Trophoblast cell (in vitro differentiated cells and primary cell): ENCODE results near the gene TUBB2B.

Experiments used
- DNase-seq, 2 donors: peaks; one replicate each; pipeline ENCODE4 v3.0.0-alpha.2; 2016
- H2AFZ ChIP-seq: 2 replicates; pipeline ENCODE4 v1.6.1; 2013; ENCODE audit warnings: low read length, moderate library complexity, mild to moderate bottlenecking; ENCODE audit not compliant: insufficient read depth, poor library complexity
- H2AK5ac ChIP-seq: 2 replicates; pipeline ENCODE4 v1.6.1; 2013; ENCODE audit warnings: mild to moderate bottlenecking, low read length
- H2BK120ac ChIP-seq: 2 replicates; pipeline ENCODE4 v1.6.1; 2013; ENCODE audit warnings: low read length, mild to moderate bottlenecking, moderate library complexity; ENCODE audit not compliant: insufficient read depth, poor library complexity
- H2BK12ac ChIP-seq: 2 replicates; pipeline ENCODE4 v1.6.1; 2013; ENCODE audit warnings: mild to moderate bottlenecking, low read length, moderate library complexity
- H2BK5ac ChIP-seq: 2 replicates; pipeline ENCODE4 v1.6.1; 2013; ENCODE audit warnings: low read length, low read depth, moderate library complexity, mild to moderate bottlenecking; ENCODE audit not compliant: poor library complexity
- H3K14ac ChIP-seq: 2 replicates; pipeline ENCODE4 v1.6.1; 2013; ENCODE audit warnings: mild to moderate bottlenecking, low read length
- H3K18ac ChIP-seq: 2 replicates; pipeline ENCODE4 v1.6.1; 2013; ENCODE audit warnings: mild to moderate bottlenecking, low read length
- H3K23ac ChIP-seq: 2 replicates; pipeline ENCODE4 v1.6.1; 2013; ENCODE audit warnings: low read length
- H3K27ac ChIP-seq: 2 replicates; pipeline ENCODE4 v1.5.1; 2013; ENCODE audit warnings: low read depth, mild to moderate bottlenecking, inconsistent platforms, low read length, moderate library complexity
- H3K27me3 ChIP-seq: 2 replicates; pipeline ENCODE4 v1.6.1; 2013; ENCODE audit warnings: inconsistent platforms, mild to moderate bottlenecking, low read length, moderate library complexity; ENCODE audit not compliant: insufficient read depth
- H3K36me3 ChIP-seq, 2 experiments: 1 replicate in 1 of 2; 2 replicates in 1 of 2; pipeline ENCODE4 v1.6.1; 2013; ENCODE audit warnings: low read length in 2 of 2, mild to moderate bottlenecking in 2 of 2, moderate library complexity in 1 of 2; ENCODE audit not compliant: insufficient read depth in 2 of 2, control insufficient read depth in 1 of 2
- H3K4ac ChIP-seq: 2 replicates; pipeline ENCODE4 v1.6.1; 2013; ENCODE audit warnings: low read depth, mild to moderate bottlenecking, low read length, moderate library complexity
- H3K4me1 ChIP-seq, 2 experiments: 1 replicate in 1 of 2; 2 replicates in 1 of 2; pipeline ENCODE4 v1.6.1; 2013; ENCODE audit warnings: low read length in 2 of 2, mild to moderate bottlenecking in 2 of 2, moderate library complexity in 1 of 2; ENCODE audit not compliant: insufficient read depth in 2 of 2, control insufficient read depth in 1 of 2
- H3K4me2 ChIP-seq: 2 replicates; pipeline ENCODE4 v1.6.1; 2013; ENCODE audit warnings: inconsistent platforms, mild to moderate bottlenecking, low read length, moderate library complexity
- H3K4me3 ChIP-seq: 2 replicates; pipeline ENCODE4 v1.5.1; 2013; ENCODE audit warnings: mild to moderate bottlenecking, low read depth, low read length, inconsistent platforms
- H3K79me1 ChIP-seq: one replicate; pipeline ENCODE4 v1.6.1; 2013; ENCODE audit warnings: low read length
- H3K79me2 ChIP-seq: 2 replicates; pipeline ENCODE4 v1.6.1; 2013; ENCODE audit warnings: low read length, mild to moderate bottlenecking; ENCODE audit not compliant: control insufficient read depth, insufficient read depth, poor library complexity
- H3K9ac ChIP-seq: 2 replicates; pipeline ENCODE4 v1.6.1; 2013; ENCODE audit warnings: mild to moderate bottlenecking, low read length
- H3K9me3 ChIP-seq: 2 replicates; pipeline ENCODE4 v1.6.1; 2013; ENCODE audit warnings: low read depth, mild to moderate bottlenecking, control low read depth, inconsistent platforms, low read length; ENCODE audit not compliant: insufficient read depth
- H4K12ac ChIP-seq: 2 replicates; pipeline ENCODE4 v1.6.1; 2013; ENCODE audit warnings: low read depth, mild to moderate bottlenecking, low read length, moderate library complexity
- H4K8ac ChIP-seq: 2 replicates; pipeline ENCODE4 v1.6.1; 2013; ENCODE audit warnings: low read depth, mild to moderate bottlenecking, low read length, moderate library complexity
- H4K91ac ChIP-seq: one replicate; pipeline ENCODE4 v1.6.1; 2013; ENCODE audit warnings: low read depth, mild to moderate bottlenecking, low read length, moderate library complexity
- WGBS: extraction: QIAGEN DNeasy Blood & Tissue Kit; methylation state at CpG from one replicate; pipeline ENCODE4 v1.1.7; 2013; ENCODE audit warnings: missing lambda C conversion rate; ENCODE audit not compliant: insufficient read length, insufficient coverage; ENCODE audit errors: extremely low coverage; 5-methylcytosine and 5-hydroxymethylcytosine counted together

Gene TUBB2B

GRCh38 chr6:3226042-3226441, 1.4 kb downstream of the TUBB2B start:
- Histone ChIP-seq H3K14ac (no peak overlapping the region), H3K9ac (no peak overlapping the region), H2AFZ (no peak overlapping the region), H3K4me1 (peaks cover 16 to 31% of the 10 kb centered on the region in 2 experiments), H4K8ac (no peak overlapping the region), H3K27me3 (peaks cover 38% of the 10 kb centered on the region), H3K4me3 (peak overlapping the region; percentile 90), H3K18ac (no peak overlapping the region), H3K9me3 (peaks cover 8% of the 10 kb centered on the region), H3K79me2 (peaks cover 11% of the 10 kb centered on the region), H3K27ac (no peak overlapping the region), H2BK5ac (no peak overlapping the region), H3K4ac (no peak overlapping the region), H3K36me3 (peaks cover 2 to 3% of the 10 kb centered on the region in 2 experiments), H2BK120ac (no peak overlapping the region), H2BK12ac (no peak overlapping the region), H3K4me2 (peak overlapping the region; percentile 71), H3K79me1 (peaks cover 14% of the 10 kb centered on the region), H3K23ac (no peak overlapping the region), H4K12ac (no peak overlapping the region), H2AK5ac (no peak overlapping the region), H4K91ac (no peak overlapping the region)
- no peak for DNase-seq
- no CpG with 5 or more reads among the region's 10 CpGs for WGBS

- H3K9ac ChIP-seq: no peak overlapping the region
- H4K91ac ChIP-seq: no peak overlapping the region
- H2AFZ ChIP-seq: peak overlapping the region; percentile 30
- H3K18ac ChIP-seq: no peak overlapping the region
- H3K4ac ChIP-seq: no peak overlapping the region
- H3K79me1 ChIP-seq: peaks cover 7% of the 10 kb centered on the region
- H2BK120ac ChIP-seq: no peak overlapping the region
- H3K4me3 ChIP-seq: no peak overlapping the region
- no peak overlapping the region for H3K4me2 ChIP-seq
- peaks cover 2 to 14% of the 10 kb centered on the region in 2 experiments for H3K4me1 ChIP-seq
- no peak overlapping the region for H4K12ac ChIP-seq
- no CpG with 5 or more reads among the region's 4 CpGs for WGBS
- no peak overlapping the region for H3K23ac ChIP-seq
- DNase-seq: no peak
- H3K27ac ChIP-seq: no peak overlapping the region
- H3K14ac ChIP-seq: no peak overlapping the region
- H2BK12ac ChIP-seq: no peak overlapping the region
- no peak overlapping the region for H2BK5ac ChIP-seq
- peaks cover 10% of the 10 kb centered on the region for H3K79me2 ChIP-seq
- H3K27me3 ChIP-seq: peaks cover 9% of the 10 kb centered on the region
- no peak overlapping the region for H2AK5ac ChIP-seq
- no peak overlapping the region for H4K8ac ChIP-seq
- H3K36me3 ChIP-seq: peaks cover 2 to 3% of the 10 kb centered on the region in 2 experiments
- peaks cover 3% of the 10 kb centered on the region for H3K9me3 ChIP-seq
Measured at GRCh38 chr6:3222506-3223038, 4.9 kb downstream of the TUBB2B start.

GRCh38 chr6:3221578-3221977, 5.9 kb downstream of the TUBB2B start:
- H4K8ac ChIP-seq: no peak overlapping the region
- H2BK12ac ChIP-seq: no peak overlapping the region
- no peak for DNase-seq
- peaks cover 3% of the 10 kb centered on the region for H3K9me3 ChIP-seq
- no peak overlapping the region for H2BK120ac ChIP-seq
- H2AK5ac ChIP-seq: no peak overlapping the region
- no peak overlapping the region for H3K4me2 ChIP-seq
- H3K4me3 ChIP-seq: peak overlapping the region; percentile 54
- H3K18ac ChIP-seq: no peak overlapping the region
- no peaks in the 10 kb centered on the region for H3K79me1 ChIP-seq
- no peak overlapping the region for H2AFZ ChIP-seq
- no peak overlapping the region for H3K27ac ChIP-seq
- H3K79me2 ChIP-seq: peaks cover 3% of the 10 kb centered on the region
- no CpG with 5 or more reads among the region's 4 CpGs for WGBS
- no peak overlapping the region for H2BK5ac ChIP-seq
- peaks cover 2 to 3% of the 10 kb centered on the region in 2 experiments for H3K36me3 ChIP-seq
- H3K23ac ChIP-seq: no peak overlapping the region
- H3K9ac ChIP-seq: no peak overlapping the region
- no peak overlapping the region for H3K4ac ChIP-seq
- H4K12ac ChIP-seq: no peak overlapping the region
- H3K14ac ChIP-seq: no peak overlapping the region
- H3K27me3 ChIP-seq: no peaks in the 10 kb centered on the region
- peaks cover 2 to 7% of the 10 kb centered on the region in 2 experiments for H3K4me1 ChIP-seq
- no peak overlapping the region for H4K91ac ChIP-seq

- H3K4me2 ChIP-seq: no peak overlapping the region
- no peak overlapping the region for H2AFZ ChIP-seq
- H3K79me2 ChIP-seq: no peaks in the 10 kb centered on the region
- H3K4me3 ChIP-seq: no peak overlapping the region
- H3K4ac ChIP-seq: no peak overlapping the region
- H2BK12ac ChIP-seq: no peak overlapping the region
- H3K23ac ChIP-seq: no peak overlapping the region
- H4K91ac ChIP-seq: no peak overlapping the region
- H3K27me3 ChIP-seq: no peaks in the 10 kb centered on the region
- H4K8ac ChIP-seq: no peak overlapping the region
- no peak overlapping the region for H2AK5ac ChIP-seq
- no peak overlapping the region for H3K27ac ChIP-seq
- H3K4me1 ChIP-seq: no peaks in the 10 kb centered on the region
- H2BK5ac ChIP-seq: no peak overlapping the region
- H3K36me3 ChIP-seq: peaks cover 2 to 3% of the 10 kb centered on the region in 2 experiments
- no peak overlapping the region for H3K9ac ChIP-seq
- no peak for DNase-seq
- H2BK120ac ChIP-seq: no peak overlapping the region
- no peak overlapping the region for H4K12ac ChIP-seq
- WGBS: no CpG with 5 or more reads among the region's 2 CpGs
- peaks cover 3% of the 10 kb centered on the region for H3K9me3 ChIP-seq
- no peak overlapping the region for H3K18ac ChIP-seq
- H3K79me1 ChIP-seq: no peaks in the 10 kb centered on the region
- no peak overlapping the region for H3K14ac ChIP-seq
Measured at GRCh38 chr6:3220366-3220765, 7.1 kb downstream of the TUBB2B start.
